Non-pigmented ciliary epithelial cell (primary cell): Measurements from ENCODE around the gene NDUFA5.
"Not testable (repeated sequence)": the region's sequence is repeated elsewhere in the genome, so short reads cannot be mapped to it uniquely, and the experiment has no call there.

ENCODE experiments used
- DNase-seq: peaks from one replicate; pipeline ENCODE4 v3.0.0-alpha.2; 2010; ENCODE audit warnings: low read depth

NDUFA5 gene

GRCh38 chr7:123557016-123557397, 611 bp downstream of the NDUFA5 start:
- no peak for DNase-seq

DNA sequence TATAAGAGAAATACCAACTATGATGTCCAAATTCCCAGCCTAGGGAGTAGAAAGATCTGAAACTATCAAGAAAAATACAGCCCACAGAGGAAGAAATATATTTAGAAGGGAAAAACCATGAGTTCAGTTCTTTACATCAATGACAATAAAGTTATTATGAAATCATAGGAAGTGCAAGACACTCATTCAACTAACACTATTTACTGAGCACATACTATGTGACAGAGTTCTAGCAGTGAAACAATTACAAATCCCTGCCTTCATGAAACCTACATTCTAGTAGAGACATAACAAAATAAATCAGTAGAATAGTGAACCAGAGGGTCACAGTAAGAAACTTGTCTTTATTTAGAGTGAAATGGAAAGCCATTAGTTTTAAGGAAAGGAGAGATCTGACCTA, 2.1 kb downstream of the NDUFA5 start:
- DNase-seq = no peak

- DNase-seq = no peak
Observed at GRCh38 chr7:123553159-123553558, 4.5 kb downstream of the NDUFA5 start.

DNA sequence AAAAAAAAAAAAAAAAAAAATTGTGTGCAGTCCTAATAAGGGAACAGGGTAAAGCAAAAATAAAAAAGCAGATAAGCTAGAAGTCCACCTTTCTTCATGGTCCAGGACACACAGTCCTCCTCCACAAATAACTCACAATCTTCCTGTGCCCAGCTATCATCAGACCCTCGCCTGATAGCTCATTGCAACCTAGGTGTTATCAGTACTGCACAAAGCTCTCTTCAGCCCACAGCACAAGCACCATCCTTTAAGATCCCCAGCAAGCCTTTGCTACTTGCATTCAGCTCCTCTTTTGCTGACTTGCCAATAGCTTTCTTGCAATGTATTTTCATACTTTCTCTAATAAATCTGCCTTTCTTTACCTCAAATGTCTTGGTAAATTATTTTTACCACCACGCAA, 5.0 kb downstream of the NDUFA5 start:
- no peak for DNase-seq

- not testable (repeated sequence) for DNase-seq
Observed at GRCh38 chr7:123552134-123552533, 5.5 kb downstream of the NDUFA5 start.

- no peak for DNase-seq
Observed at GRCh38 chr7:123548406-123548805, 9.2 kb downstream of the NDUFA5 start.

DNA sequence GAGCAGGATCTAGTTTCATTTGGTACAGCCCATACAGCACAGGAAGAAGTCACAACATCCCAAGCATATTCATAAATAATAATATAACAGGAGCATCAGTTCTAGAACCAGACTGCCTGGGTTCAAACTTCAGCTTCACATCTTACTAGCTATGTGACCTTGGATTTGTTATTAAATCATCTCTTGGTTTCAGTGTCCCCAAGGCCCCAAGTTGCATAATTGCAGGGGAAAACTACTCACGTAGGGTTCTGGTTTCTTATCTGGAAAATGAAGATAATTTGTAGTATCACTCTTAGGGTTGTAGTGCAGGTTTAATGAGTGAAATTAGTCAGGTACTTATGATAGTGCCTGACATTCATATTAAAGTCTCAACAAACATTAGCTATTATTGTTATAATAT, 17.7 kb downstream of the NDUFA5 start:
- no peak for DNase-seq

GRCh38 chr7:123538897-123539296, 18.7 kb downstream of the NDUFA5 start:
- no peak for DNase-seq

GRCh38 chr7:123538189-123538714, 19.4 kb downstream of the NDUFA5 start:
- no peak for DNase-seq

DNA sequence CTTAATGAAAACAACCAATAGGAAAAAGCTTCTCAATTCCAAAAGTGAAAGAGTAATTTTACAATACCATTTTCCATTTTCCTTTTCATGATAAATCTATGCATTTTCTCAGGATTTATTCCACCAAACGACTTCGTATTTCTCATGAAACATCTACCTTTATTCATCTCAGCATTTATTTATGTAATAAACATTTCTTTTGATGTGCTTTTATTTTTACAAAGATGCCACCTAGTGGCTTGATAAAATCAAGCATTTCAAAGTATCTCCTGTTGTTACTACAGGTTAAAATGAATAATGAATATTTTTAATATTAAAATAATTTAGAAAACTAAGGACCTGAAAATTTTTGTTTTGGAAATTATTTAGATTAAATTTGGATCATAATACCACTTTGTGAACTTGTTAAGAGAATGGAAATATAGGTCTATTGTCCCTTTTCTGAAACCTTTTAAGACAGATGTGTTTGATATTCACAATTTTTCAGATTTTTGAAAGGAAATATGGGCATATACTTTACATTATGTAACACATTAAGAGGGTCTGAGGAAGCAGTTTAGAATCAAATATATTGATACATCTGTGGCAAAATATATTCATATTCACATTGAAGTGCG, 20.5 kb downstream of the NDUFA5 start:
- DNase-seq = no peak

GRCh38 chr7:123535517-123535916, 22.1 kb downstream of the NDUFA5 start:
- DNase-seq = no peak

DNA sequence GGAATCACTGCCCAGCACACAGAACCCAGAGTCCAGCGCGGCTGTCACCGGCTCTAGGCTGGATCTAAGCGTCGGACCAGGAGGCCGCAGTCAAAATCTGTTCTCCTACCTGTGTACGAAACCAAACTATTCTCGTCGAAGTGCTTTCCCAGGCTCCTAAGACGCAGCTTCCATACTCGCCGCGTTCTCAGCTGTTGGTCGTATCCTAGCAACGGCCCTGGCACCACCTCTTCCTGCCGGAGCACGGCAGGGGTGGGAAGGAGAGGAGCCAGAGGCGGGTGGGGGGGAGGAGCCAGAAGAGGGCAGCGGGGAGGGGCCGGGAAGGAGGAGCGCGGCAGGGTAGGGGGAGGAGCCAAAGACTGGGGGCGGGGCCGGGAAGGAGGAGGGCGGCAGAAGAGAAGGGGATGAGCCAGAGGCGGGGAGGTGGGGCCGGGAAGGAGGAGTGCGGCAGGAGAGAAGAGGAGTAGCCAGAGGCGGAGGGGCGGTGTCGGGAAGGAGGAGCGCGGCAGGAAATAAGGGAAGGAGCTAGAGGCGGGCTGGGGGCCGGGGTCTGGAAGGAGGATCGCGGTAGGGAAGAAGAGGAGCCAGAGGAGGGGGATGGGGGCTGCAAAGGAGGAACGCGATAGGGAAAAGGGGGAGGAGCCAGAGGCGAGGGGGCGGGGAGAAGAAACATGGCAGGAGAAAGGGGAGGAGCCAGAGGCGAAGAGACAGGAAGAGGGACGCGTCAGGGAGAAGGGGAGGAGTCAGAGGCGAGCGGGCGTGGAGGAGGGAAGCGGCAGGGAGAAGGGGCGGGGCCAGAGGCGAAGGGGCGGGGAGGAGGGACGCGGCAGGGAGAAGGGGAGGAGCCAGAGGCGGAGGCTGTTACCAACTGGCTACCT, 23.0 kb downstream of the NDUFA5 start, which contains the start of gene IQUB:
TSS of gene IQUB (minus strand) at position 213 of the 878 bp plus-strand sequence. CDS start 22,255 bp downstream, outside the sequence.
- DNase-seq = peak; percentile 89

- DNase-seq = no peak
Observed at GRCh38 chr7:123533929-123534382, 23.7 kb downstream of the NDUFA5 start.

DNA sequence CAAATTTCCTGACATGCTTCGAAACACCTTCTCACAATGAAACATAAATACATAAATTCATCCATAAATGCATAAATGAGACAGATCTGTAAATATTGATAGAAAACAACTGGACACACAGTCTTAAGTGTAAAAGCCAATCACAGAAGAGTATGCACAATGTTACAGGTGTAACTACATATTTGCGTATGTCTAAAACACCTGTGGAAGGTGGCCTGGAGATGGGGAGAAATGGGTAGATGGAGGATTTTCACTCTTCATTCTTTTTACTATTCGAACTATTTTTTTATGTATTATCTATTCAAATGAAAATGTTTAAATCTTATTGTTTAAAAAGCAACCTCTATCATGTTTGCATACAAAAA, 24.1 kb downstream of the NDUFA5 start:
- no peak for DNase-seq

- not testable (repeated sequence) for DNase-seq
Observed at GRCh38 chr7:123532788-123533552, 24.6 kb downstream of the NDUFA5 start.

DNA sequence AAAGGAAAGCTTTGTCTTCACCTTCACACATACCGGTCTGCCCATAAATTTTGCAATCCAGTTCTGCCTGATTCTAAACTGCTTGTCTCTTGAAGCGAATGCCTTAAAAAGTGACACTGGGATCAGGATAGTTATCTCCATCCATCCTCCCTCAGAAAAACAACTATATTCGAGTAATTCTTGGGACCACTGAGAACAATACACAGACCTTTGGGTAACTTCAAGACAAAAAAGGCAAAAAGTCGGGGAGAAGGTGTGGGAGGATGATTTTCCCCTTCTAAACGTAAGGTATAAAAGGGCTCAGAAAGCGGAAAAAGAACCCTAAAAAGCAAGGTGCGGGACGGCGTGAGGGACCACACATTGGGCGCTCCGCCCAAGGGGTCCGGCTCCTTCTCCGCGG, 25.3 kb downstream of the NDUFA5 start:
- DNase-seq = not testable (repeated sequence)

GRCh38 chr7:123530035-123530591, 27.5 kb downstream of the NDUFA5 start:
- not testable (repeated sequence) for DNase-seq

GRCh38 chr7:123528265-123528664, 29.4 kb downstream of the NDUFA5 start:
- DNase-seq = no peak

DNA sequence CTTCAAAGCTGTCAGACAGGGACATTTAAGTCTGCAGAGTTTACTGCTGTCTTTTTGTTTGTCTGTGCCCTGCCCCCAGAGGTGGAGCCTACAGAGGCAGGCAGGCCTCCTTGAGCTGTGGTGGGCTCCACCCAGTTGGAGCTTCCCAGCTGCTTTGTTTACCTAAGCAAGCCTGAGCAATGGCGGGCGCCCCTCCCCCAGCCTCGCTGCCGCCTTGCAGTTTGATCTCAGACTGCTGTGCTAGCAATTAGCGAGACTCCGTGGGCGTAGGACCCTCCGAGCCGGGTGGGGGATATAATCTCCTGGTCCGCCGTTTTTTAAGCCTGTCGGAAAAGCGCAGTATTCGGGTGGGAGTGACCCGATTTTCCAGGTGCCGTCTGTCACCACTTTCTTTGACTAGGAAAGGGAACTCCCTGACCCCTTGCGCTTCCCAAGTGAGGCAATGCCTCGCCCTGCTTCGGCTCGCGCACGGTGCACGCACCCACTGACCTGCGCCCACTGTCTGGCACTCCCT, 29.8 kb downstream of the NDUFA5 start:
- DNase-seq = not testable (repeated sequence)

DNA sequence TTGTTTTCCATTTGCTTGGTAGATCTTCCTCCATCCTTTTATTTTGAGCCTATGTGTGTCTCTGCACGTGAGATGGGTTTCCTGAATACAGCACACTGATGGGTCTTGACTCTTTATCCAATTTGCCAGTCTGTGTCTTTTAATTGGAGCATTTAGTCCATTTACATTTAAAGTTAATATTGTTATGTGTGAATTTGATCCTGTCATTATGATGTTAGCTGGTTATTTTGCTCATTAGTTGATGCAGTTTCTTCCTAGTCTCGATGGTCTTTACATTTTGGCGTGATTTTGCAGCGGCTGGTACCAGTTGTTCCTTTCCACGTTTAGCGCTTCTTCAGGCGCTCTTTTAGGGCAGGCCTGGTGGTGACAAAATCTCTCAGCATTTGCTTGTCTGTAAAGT, 31.1 kb downstream of the NDUFA5 start:
- DNase-seq = not testable (repeated sequence)

DNA sequence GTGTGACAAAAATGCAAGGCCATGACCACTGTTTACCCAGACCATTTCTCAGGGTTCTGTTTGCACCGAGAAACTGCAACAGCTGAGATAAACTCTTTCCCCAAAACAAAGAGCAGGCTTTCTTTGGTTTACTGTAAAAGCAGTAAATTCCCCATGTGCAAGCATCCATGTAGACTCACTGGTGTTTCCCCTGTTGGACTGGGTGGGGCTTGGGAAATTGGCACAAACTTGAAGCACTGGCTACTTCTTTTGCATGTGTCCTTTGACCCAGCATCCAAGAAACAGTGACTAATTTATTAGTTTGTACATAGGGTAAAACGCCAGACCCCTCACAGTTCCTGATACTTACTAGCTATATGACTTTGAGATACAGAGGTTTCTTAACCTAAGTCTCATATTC, 35.6 kb downstream of the NDUFA5 start:
- DNase-seq = no peak

- no peak for DNase-seq
Observed at GRCh38 chr7:123505221-123505620, 52.4 kb downstream of the NDUFA5 start.
